Measurements from ENCODE around the gene CSMD2. TPM values are rescaled to one million over a fixed set of nuclear protein-coding genes. Genes with fewer than 3 reads are reported as not detected.
"Not testable (repeated sequence)": the region's sequence is repeated elsewhere in the genome, so short reads cannot be mapped to it uniquely, and the experiment has no call there.

CSMD2 gene
- total RNA-seq, 1 donor from 2014 or later = not detected

GRCh38 chr1:34113362-34113761 lies 51.7 kb downstream of the CSMD2 start:
- DNase-seq (ENCODE audit: low read depth) = no peak

- no peak for DNase-seq (ENCODE audit: low read depth)
Measured at GRCh38 chr1:34108711-34109110, 56.3 kb downstream of the CSMD2 start.

GRCh38 chr1:34108269-34108668 lies 56.8 kb downstream of the CSMD2 start:
- DNase-seq (ENCODE audit: low read depth) = no peak

GRCh38 chr1:34101151-34101550 lies 63.9 kb downstream of the CSMD2 start:
- DNase-seq (ENCODE audit: low read depth) = no peak

- no peak for DNase-seq (ENCODE audit: low read depth)
Measured at GRCh38 chr1:34100332-34100731, 64.7 kb downstream of the CSMD2 start.

GRCh38 chr1:34092399-34092798 lies 72.6 kb downstream of the CSMD2 start:
- DNase-seq (ENCODE audit: low read depth) = not testable (repeated sequence)

- DNase-seq (ENCODE audit: low read depth) = no peak
Measured at GRCh38 chr1:34089731-34090130, 75.3 kb downstream of the CSMD2 start.

GRCh38 chr1:34087986-34088385 lies 77.0 kb downstream of the CSMD2 start:
- no peak for DNase-seq (ENCODE audit: low read depth)

GRCh38 chr1:34086561-34086960 lies 78.5 kb downstream of the CSMD2 start:
- no peak for DNase-seq (ENCODE audit: low read depth)

GRCh38 chr1:34083974-34084373 lies 81.1 kb downstream of the CSMD2 start:
- no peak for DNase-seq (ENCODE audit: low read depth)

- not testable (repeated sequence) for DNase-seq (ENCODE audit: low read depth)
Measured at GRCh38 chr1:34082085-34082670, 82.9 kb downstream of the CSMD2 start.

- no peak for DNase-seq (ENCODE audit: low read depth)
Measured at GRCh38 chr1:34078383-34078782, 86.6 kb downstream of the CSMD2 start.

GRCh38 chr1:34075576-34075975 lies 89.5 kb downstream of the CSMD2 start:
- no peak for DNase-seq (ENCODE audit: low read depth)

GRCh38 chr1:34073028-34073695 lies 91.9 kb downstream of the CSMD2 start:
- DNase-seq (ENCODE audit: low read depth) = no peak

GRCh38 chr1:34070201-34070836 lies 94.7 kb downstream of the CSMD2 start:
- DNase-seq (ENCODE audit: low read depth) = no peak

- DNase-seq (ENCODE audit: low read depth) = no peak
Measured at GRCh38 chr1:34066981-34067603, 97.9 kb downstream of the CSMD2 start.

GRCh38 chr1:34066166-34066565 lies 98.9 kb downstream of the CSMD2 start:
- no peak for DNase-seq (ENCODE audit: low read depth)

GRCh38 chr1:34065498-34065897 lies 99.5 kb downstream of the CSMD2 start:
- DNase-seq (ENCODE audit: low read depth) = no peak

GRCh38 chr1:34060901-34061415 lies 104.1 kb downstream of the CSMD2 start:
- DNase-seq (ENCODE audit: low read depth) = no peak

GRCh38 chr1:34060187-34060730 lies 104.8 kb downstream of the CSMD2 start:
- DNase-seq (ENCODE audit: low read depth) = no peak

- DNase-seq (ENCODE audit: low read depth) = no peak
Measured at GRCh38 chr1:34057347-34058130, 107.5 kb downstream of the CSMD2 start.
